ENCODE results near the gene OR6C76.
A peak's percentile ranks its signal among the peaks of the same experiment; 100 is the strongest.
"Not testable (repeated sequence)": the region's sequence is repeated elsewhere in the genome, so short reads cannot be mapped to it uniquely, and the experiment has no call there.

Gene OR6C76

GRCh38 chr12:55425954-55426353 is at the start of gene OR6C76:
TSS of gene OR6C76 (plus strand) at chr12:55426254. CDS start at chr12:55426254, 0 bp downstream.
- DNase-seq: no peak

GRCh38 chr12:55385891-55386290 is 40.2 kb upstream of the OR6C76 start:
- no peak for DNase-seq

GRCh38 chr12:55392032-55392795 is 33.8 kb upstream of the OR6C76 start:
- no peak for DNase-seq

- DNase-seq: no peak
Measured at GRCh38 chr12:55396326-55396725, 29.7 kb upstream of the OR6C76 start.

- no peak for DNase-seq
Measured at GRCh38 chr12:55400229-55400628, 25.8 kb upstream of the OR6C76 start, which contains the start of gene OR6C65. TSS of gene OR6C65 (plus strand) at chr12:55400529. CDS start at chr12:55400529, 0 bp downstream.

- no peak for DNase-seq
Measured at GRCh38 chr12:55407866-55408265, 18.2 kb upstream of the OR6C76 start.

- DNase-seq: not testable (repeated sequence)
Measured at GRCh38 chr12:55409133-55409532, 16.9 kb upstream of the OR6C76 start.

- not testable (repeated sequence) for DNase-seq
Measured at GRCh38 chr12:55412138-55412537, 13.9 kb upstream of the OR6C76 start.

GRCh38 chr12:55413498-55414388 is 12.3 kb upstream of the OR6C76 start:
- not testable (repeated sequence) for DNase-seq

- peak; percentile 29 for DNase-seq
Measured at GRCh38 chr12:55414396-55414823, 11.6 kb upstream of the OR6C76 start.

- not testable (repeated sequence) for DNase-seq
Measured at GRCh38 chr12:55414889-55415288, 11.2 kb upstream of the OR6C76 start.

GRCh38 chr12:55416961-55417360 is 9.1 kb upstream of the OR6C76 start:
- no peak for DNase-seq

GRCh38 chr12:55420307-55420962 is 5.6 kb upstream of the OR6C76 start:
- peak; percentile 25 for DNase-seq

GRCh38 chr12:55428331-55429243 is 2.5 kb downstream of the OR6C76 start:
- no peak for DNase-seq

GRCh38 chr12:55441233-55441632 is 15.2 kb downstream of the OR6C76 start:
- not testable (repeated sequence) for DNase-seq

- no peak for DNase-seq
Measured at GRCh38 chr12:55443776-55444175, 17.7 kb downstream of the OR6C76 start, which contains the start of gene OR6C2. TSS of gene OR6C2 (plus strand) at chr12:55444076. CDS start at chr12:55452214, 8,138 bp downstream.

- no peak for DNase-seq
Measured at GRCh38 chr12:55445357-55445756, 19.3 kb downstream of the OR6C76 start.

GRCh38 chr12:55446326-55446725 is 20.3 kb downstream of the OR6C76 start:
- DNase-seq: no peak

GRCh38 chr12:55448825-55449224 is 22.8 kb downstream of the OR6C76 start:
- no peak for DNase-seq

GRCh38 chr12:55464926-55465325 is 38.9 kb downstream of the OR6C76 start:
- not testable (repeated sequence) for DNase-seq

- no peak for DNase-seq
Measured at GRCh38 chr12:55467836-55468235, 41.8 kb downstream of the OR6C76 start.

- DNase-seq: no peak
Measured at GRCh38 chr12:55469291-55469690, 43.2 kb downstream of the OR6C76 start.
